ENCODE results near the gene ZNF774.

GRCh38 chr15:90352107-90352893, at the start of gene ZNF774:
- TF ChIP-seq EP300 (IDR thresholded peaks at IDR 0.05; ENCODE audit: low read depth), result no peak
- no peak for TF ChIP-seq CTCF (IDR thresholded peaks at IDR 0.05)
